ENCODE data around the gene SPACA9.

- no peak for TF ChIP-seq CTCF (IDR thresholded peaks at IDR 0.05)
- no peak for TF ChIP-seq EP300 (IDR thresholded peaks at IDR 0.05)
- no peak for TF ChIP-seq POLR2AphosphoS5 (IDR thresholded peaks at IDR 0.05)
Observed at GRCh38 chr9:132888151-132888550, 9.5 kb downstream of the SPACA9 start.

Measured in suprapubic skin (tissue), 4 donors.